ENCODE data around the gene TMEM218. TPM values are rescaled to one million over a fixed set of nuclear protein-coding genes. Genes with fewer than 3 reads are reported as not detected.

TMEM218 gene
- total RNA-seq = 10 to 100 TPM; 24.2 to 31.5 (median 26.1) TPM

GRCh38 chr11:125111343-125112207 is at the start of gene TMEM218:
Gene TMEM218, minus strand, starts transcription at chr11:125111626. Its CDS starts 9,385 bp downstream, at chr11:125102241.
- Histone ChIP-seq H3K27ac (peak within 1 kb of the TSS; percentile 34 to 71 (median 46)), H3K4me3 (replicated peaks in 1 of 3) (peak within 1 kb of the TSS; percentile 38 to 76 (median 45)), H3K36me3 (no peaks in the 10 kb centered on the region), H3K4me1 (peaks cover 5 to 10% of the 10 kb centered on the region in 2 donors), H3K27me3 (no peaks in the 10 kb centered on the region), H3K9me3 (no peaks in the 10 kb centered on the region)
- intact Hi-C loops (cut with DNase I) = no loop called here
- 7 to 9% methylated on average over 27 to 45 of the region's 49 CpGs for WGBS, 2 donors
- DNase-seq = peak; percentile 99 to 100
- TF ChIP-seq CTCF (IDR thresholded peaks at IDR 0.05) (no peak), POLR2A (IDR thresholded peaks at IDR 0.05) (peak in 1 of 2 donors; percentile 16)

- no peak overlapping the region for H3K4me3 ChIP-seq (replicated peaks in 1 of 3)
- TF ChIP-seq POLR2A (IDR thresholded peaks at IDR 0.05) = no peak
- TF ChIP-seq CTCF (IDR thresholded peaks at IDR 0.05) = no peak
- intact Hi-C loops (cut with DNase I) = no loop called here
- no peaks in the 10 kb centered on the region for H3K27me3 ChIP-seq
- no peak for DNase-seq
- no peak overlapping the region for H3K27ac ChIP-seq
- H3K4me1 ChIP-seq = no peaks in the 10 kb centered on the region
- H3K36me3 ChIP-seq = no peaks in the 10 kb centered on the region
- WGBS, 2 donors = 87 to 89% methylated on average over 10 of the region's 10 CpGs
- H3K9me3 ChIP-seq = no peaks in the 10 kb centered on the region
These were observed 46.7 kb upstream of the TMEM218 start for GRCh38 chr11:125157953-125158680.

GRCh38 chr11:125157118-125157733 is 45.8 kb upstream of the TMEM218 start:
- H3K4me3 ChIP-seq (replicated peaks in 1 of 3) = no peak overlapping the region
- intact Hi-C loops (cut with DNase I) = no loop called here
- no peaks in the 10 kb centered on the region for H3K9me3 ChIP-seq
- H3K36me3 ChIP-seq = no peaks in the 10 kb centered on the region
- 94% methylated on average over 6 of the region's 6 CpGs for WGBS, 2 donors
- DNase-seq = no peak
- H3K27ac ChIP-seq = no peak overlapping the region
- H3K4me1 ChIP-seq = no peaks in the 10 kb centered on the region
- H3K27me3 ChIP-seq = no peaks in the 10 kb centered on the region
- no peak for TF ChIP-seq POLR2A (IDR thresholded peaks at IDR 0.05)
- no peak for TF ChIP-seq CTCF (IDR thresholded peaks at IDR 0.05)

- no peak for DNase-seq
- intact Hi-C loops (cut with DNase I) = no loop called here
- H3K27ac ChIP-seq = no peak overlapping the region
- no peaks in the 10 kb centered on the region for H3K9me3 ChIP-seq
- 77 to 87% methylated on average over 8 of the region's 8 CpGs for WGBS, 2 donors
- H3K4me1 ChIP-seq = no peaks in the 10 kb centered on the region
- H3K36me3 ChIP-seq = no peaks in the 10 kb centered on the region
- H3K27me3 ChIP-seq = no peaks in the 10 kb centered on the region
- H3K4me3 ChIP-seq (replicated peaks in 1 of 3) = no peak overlapping the region
- TF ChIP-seq CTCF (IDR thresholded peaks at IDR 0.05) (no peak), POLR2A (IDR thresholded peaks at IDR 0.05) (no peak)
These were observed 45.1 kb upstream of the TMEM218 start for GRCh38 chr11:125156346-125157117.

Measured in thyroid gland (tissue), 4 donors.